Measurements from ENCODE around the gene PDHX. TPM values are rescaled to one million over a fixed set of nuclear protein-coding genes. Genes with fewer than 3 reads are reported as not detected.
"Not testable (repeated sequence)": the region's sequence is repeated elsewhere in the genome, so short reads cannot be mapped to it uniquely, and the experiment has no call there.

Gene PDHX
- total RNA-seq, 1 experiment from 2014 or later = 64.3 TPM

GRCh38 chr11:35014346-35014745 lies 97.9 kb downstream of the PDHX start:
- Histone ChIP-seq H3K36me3 (no peaks in the 10 kb centered on the region; the same call in 1 of the 2 replicates), H3K27me3 (no peaks in the 10 kb centered on the region), H3K9me3 (no peaks in the 10 kb centered on the region), H3K4me3 (no peak overlapping the region)
- peak; percentile 44 for DNase-seq

GRCh38 chr11:35015621-35016387 lies 99.4 kb downstream of the PDHX start:
- no peaks in the 10 kb centered on the region; the same call in 1 of the 2 replicates for H3K36me3 ChIP-seq
- no peak for DNase-seq

GRCh38 chr11:35016916-35017315 lies 100.5 kb downstream of the PDHX start:
- no peaks in the 10 kb centered on the region for H3K27me3 ChIP-seq
- H3K36me3 ChIP-seq = no peaks in the 10 kb centered on the region; the same call in 1 of the 2 replicates
- no peak for DNase-seq
- H3K9me3 ChIP-seq = no peaks in the 10 kb centered on the region; the same call in none of the 2 replicates
- no peak overlapping the region for H3K4me3 ChIP-seq

More at GRCh38 chr11:35015621-35016387, 99.4 kb downstream of the PDHX start:
- Histone ChIP-seq H3K9me3 (no peaks in the 10 kb centered on the region), H3K4me3 (no peak overlapping the region), H3K27me3 (no peaks in the 10 kb centered on the region)

DNA sequence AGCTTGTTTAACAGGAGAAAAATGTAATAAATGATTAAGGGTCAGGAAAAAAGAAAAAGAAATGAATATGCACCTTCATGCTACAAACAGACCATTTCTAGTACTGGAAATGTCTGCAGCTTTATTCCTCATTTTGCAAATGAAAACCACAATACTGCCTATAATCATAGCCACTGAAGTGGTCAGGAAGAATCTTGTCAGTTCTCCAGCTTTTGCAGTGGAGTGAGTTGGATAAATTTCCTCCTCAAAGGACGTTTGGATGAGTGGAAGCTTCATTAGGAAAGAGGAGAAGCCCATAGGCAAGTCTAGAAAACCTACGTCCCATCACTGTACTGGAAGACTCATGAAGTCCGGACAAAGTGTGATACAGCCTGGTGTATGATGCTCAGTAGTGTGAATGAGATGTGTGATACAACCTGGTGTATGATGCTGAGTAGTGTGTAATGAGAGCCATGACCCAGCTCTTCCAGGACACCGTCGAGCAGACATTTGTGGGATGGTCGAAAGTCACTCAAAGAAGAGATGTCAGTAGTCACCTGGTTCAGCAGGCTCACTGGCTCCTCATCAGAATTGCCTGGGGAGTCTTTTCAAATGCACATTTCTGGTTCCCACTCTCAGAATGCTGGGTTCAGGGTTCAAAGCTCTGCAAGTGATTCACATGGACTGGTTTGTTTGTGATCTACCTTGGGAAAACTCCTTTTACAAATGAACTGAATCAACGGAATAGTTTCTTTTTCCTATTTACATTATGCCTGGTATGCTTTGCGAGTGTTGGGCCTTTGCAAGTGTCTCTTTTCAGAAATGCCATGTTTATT lies 101.3 kb downstream of the PDHX start:
- Histone ChIP-seq H3K9me3 (no peaks in the 10 kb centered on the region; the same call in none of the 2 replicates), H3K36me3 (no peaks in the 10 kb centered on the region; the same call in 1 of the 2 replicates), H3K4me3 (no peak overlapping the region), H3K27me3 (no peaks in the 10 kb centered on the region)
- DNase-seq = no peak

DNA sequence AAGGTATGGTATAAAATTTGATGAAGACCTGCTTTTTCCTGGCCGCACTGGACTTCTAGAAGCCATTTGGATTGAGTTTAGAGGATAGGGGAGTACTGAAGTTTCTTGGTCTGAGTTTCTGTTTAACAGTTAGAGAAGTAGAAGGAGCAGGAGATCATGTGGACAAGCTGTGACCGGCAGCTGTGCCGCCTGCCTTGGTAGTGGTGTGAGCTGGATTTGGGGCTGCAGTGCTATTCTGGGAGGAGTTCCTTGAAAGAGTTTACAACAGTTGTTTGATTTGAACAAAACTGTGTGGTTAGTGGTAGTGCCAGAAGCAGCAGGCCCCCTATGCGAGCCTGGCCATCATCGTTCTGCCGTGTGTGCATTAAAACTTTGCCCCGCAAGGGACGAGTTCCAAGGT lies 105.2 kb downstream of the PDHX start:
- DNase-seq = no peak
- H3K27me3 ChIP-seq = no peaks in the 10 kb centered on the region
- H3K9me3 ChIP-seq = peaks cover 25% of the 10 kb centered on the region
- no peak overlapping the region for H3K4me3 ChIP-seq
- no peaks in the 10 kb centered on the region for H3K36me3 ChIP-seq

GRCh38 chr11:35023940-35024339 lies 107.5 kb downstream of the PDHX start:
- H3K4me3 ChIP-seq, DNase-seq, H3K36me3 ChIP-seq, H3K27me3 ChIP-seq: not testable (repeated sequence)
- H3K9me3 ChIP-seq = peaks cover 35% of the 10 kb centered on the region

DNA sequence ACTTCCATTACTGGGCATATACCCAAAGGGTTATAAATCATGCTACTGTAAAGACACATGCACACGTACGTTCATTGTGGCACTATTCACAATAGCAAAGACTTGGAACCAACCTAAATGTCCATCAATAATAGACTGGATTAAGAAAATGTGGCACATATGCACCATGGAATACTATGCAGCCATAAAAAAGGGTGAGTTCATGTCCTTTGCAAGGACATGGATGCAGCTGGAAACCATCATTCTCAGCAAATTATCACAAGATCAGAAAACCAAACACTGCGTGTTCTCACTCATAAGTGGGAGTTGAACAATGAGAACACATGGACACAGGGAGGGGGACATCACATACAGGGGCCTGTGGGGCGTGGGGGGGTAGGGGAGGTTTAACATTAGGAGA lies 111.6 kb downstream of the PDHX start:
- not testable (repeated sequence) for DNase-seq, H3K36me3 ChIP-seq, H3K27me3 ChIP-seq, H3K4me3 ChIP-seq
- H3K9me3 ChIP-seq = peaks cover 35% of the 10 kb centered on the region

- Histone ChIP-seq H3K27me3 (no peaks in the 10 kb centered on the region), H3K36me3 (no peaks in the 10 kb centered on the region), H3K9me3 (peaks cover 16% of the 10 kb centered on the region), H3K4me3 (peak overlapping the region; percentile 2; the same call in 1 of the 2 replicates)
- DNase-seq = peak; percentile 63
These were observed 113.7 kb downstream of the PDHX start for GRCh38 chr11:35029979-35030682.

GRCh38 chr11:35030716-35031213 lies 114.3 kb downstream of the PDHX start:
- H3K4me3 ChIP-seq = no peak overlapping the region
- no peaks in the 10 kb centered on the region for H3K27me3 ChIP-seq
- H3K9me3 ChIP-seq = peaks cover 11% of the 10 kb centered on the region
- H3K36me3 ChIP-seq = no peaks in the 10 kb centered on the region
- peak; percentile 95 for DNase-seq

DNA sequence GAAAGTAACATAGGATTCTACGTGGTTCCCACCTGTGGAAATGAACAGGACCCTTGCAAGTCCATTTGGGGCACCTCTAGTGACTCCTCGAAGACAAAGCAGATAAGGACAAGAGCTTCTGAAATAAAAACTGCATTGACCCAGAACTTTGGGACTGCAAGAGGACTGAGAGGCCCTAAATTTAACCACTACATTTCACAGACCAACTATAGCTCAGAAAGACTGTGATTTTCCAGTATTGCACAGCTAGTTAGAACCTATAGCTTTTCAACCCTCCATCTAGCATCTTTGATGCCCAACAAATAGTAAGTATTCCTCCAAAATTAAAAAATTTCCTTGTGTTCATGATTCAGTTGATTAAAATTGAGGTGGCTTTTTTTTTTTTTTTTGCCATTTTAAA lies 114.9 kb downstream of the PDHX start:
- H3K27me3 ChIP-seq = no peaks in the 10 kb centered on the region
- H3K9me3 ChIP-seq = peaks cover 9% of the 10 kb centered on the region
- no peak overlapping the region for H3K4me3 ChIP-seq
- H3K36me3 ChIP-seq = no peaks in the 10 kb centered on the region; the same call in 1 of the 2 replicates
- DNase-seq = no peak

GRCh38 chr11:35031867-35032266 lies 115.4 kb downstream of the PDHX start:
- Histone ChIP-seq H3K9me3 (peaks cover 9% of the 10 kb centered on the region), H3K36me3 (no peaks in the 10 kb centered on the region; the same call in 1 of the 2 replicates), H3K27me3 (no peaks in the 10 kb centered on the region), H3K4me3 (no peak overlapping the region)
- peak; percentile 67 for DNase-seq

GRCh38 chr11:35033011-35033410 lies 116.6 kb downstream of the PDHX start:
- Histone ChIP-seq H3K36me3 (no peaks in the 10 kb centered on the region; the same call in 1 of the 2 replicates), H3K9me3 (peaks cover under 1% of the 10 kb centered on the region), H3K4me3 (no peak overlapping the region), H3K27me3 (no peaks in the 10 kb centered on the region)
- DNase-seq = no peak

DNA sequence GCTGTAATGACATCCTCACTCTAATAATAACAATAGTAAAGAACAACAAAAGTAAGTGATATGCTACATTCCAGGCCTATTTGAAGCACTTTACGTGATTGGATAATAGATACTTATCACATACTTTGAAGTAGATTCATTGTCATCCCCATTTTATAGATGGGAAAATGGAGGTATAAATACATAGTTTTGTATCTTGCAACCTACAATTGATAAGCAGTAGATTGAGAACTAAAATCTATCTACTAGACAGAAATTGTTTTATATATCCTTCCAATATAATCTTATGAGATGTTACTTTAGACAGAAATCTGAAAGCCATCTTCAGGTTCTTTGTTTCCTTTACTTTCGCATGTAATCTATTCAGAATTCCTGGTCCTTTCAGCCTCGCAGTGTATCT lies 118.0 kb downstream of the PDHX start:
- Histone ChIP-seq H3K27me3 (no peaks in the 10 kb centered on the region), H3K9me3 (no peaks in the 10 kb centered on the region; the same call in 1 of the 2 replicates), H3K4me3 (no peak overlapping the region), H3K36me3 (no peaks in the 10 kb centered on the region; the same call in 1 of the 2 replicates)
- no peak for DNase-seq

- no peak overlapping the region for H3K4me3 ChIP-seq
These were observed 119.5 kb downstream of the PDHX start for GRCh38 chr11:35035894-35036408.

DNA sequence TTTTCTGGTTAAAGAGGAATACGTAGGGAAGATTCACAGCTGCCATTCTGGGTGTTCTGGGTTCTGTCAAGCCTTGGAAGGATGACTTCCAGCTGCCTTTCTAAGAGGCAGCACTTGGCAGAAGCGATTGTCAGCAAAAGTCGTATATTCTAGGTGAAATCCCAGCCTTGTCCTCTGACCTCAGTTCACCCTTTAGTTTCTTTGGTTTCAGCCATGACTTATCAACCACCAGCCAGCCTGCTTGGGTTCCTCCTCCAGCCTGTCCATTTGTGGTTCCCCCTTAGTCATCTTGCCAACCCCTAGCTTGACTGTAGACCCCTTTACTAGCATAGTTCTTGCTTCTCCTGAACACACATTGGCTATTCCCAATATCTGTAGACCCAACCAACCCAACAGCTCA lies 120.2 kb downstream of the PDHX start:
- no peaks in the 10 kb centered on the region; the same call in 1 of the 2 replicates for H3K9me3 ChIP-seq
- H3K27me3 ChIP-seq = no peaks in the 10 kb centered on the region
- no peak for DNase-seq
- H3K4me3 ChIP-seq = no peak overlapping the region
- H3K36me3 ChIP-seq = no peaks in the 10 kb centered on the region; the same call in 1 of the 2 replicates

More at GRCh38 chr11:35035894-35036408, 119.5 kb downstream of the PDHX start:
- Histone ChIP-seq H3K36me3 (no peaks in the 10 kb centered on the region; the same call in 1 of the 2 replicates), H3K27me3 (no peaks in the 10 kb centered on the region), H3K9me3 (no peaks in the 10 kb centered on the region; the same call in 1 of the 2 replicates)
- peak; percentile 78 for DNase-seq

Measured in MG63 (cell line).